HG03108 (cell line): Measurements from ENCODE around the gene UBP1.
A peak's percentile ranks its signal among the peaks of the same experiment; 100 is the strongest.

Experiments used
- ATAC-seq: cut with Tn5 transposase; IDR thresholded peaks from one replicate; pipeline ENCODE4 v1.9.1; 2021; ENCODE audit warnings: moderate library complexity; ENCODE audit not compliant: unreplicated experiment

Gene UBP1

GRCh38 chr3:33392144-33392543 lies 48.1 kb downstream of the UBP1 start:
- no peak for ATAC-seq

GRCh38 chr3:33391255-33391995 lies 48.8 kb downstream of the UBP1 start:
- no peak for ATAC-seq

DNA sequence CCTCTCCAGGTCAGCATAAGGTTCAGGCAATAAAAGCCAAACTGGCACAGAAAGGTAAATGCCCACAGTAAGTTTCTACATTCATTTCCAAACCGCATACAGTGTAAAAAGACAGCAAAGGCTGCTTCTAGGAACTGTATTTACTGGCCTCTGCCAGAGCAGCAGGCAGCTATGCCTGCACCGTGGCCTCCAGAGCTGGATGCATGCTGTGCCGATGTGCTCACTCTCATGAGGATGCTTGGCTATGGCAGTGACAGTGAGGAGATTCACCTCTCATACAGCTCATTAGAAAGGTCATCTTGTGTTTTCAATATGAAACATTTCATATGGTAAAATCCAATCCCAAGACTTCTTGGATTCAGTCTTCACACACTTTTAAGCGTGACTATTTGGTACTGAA lies 50.3 kb downstream of the UBP1 start:
- ATAC-seq: no peak

- ATAC-seq: no peak
These were observed 51.7 kb downstream of the UBP1 start for GRCh38 chr3:33388374-33389100.

DNA sequence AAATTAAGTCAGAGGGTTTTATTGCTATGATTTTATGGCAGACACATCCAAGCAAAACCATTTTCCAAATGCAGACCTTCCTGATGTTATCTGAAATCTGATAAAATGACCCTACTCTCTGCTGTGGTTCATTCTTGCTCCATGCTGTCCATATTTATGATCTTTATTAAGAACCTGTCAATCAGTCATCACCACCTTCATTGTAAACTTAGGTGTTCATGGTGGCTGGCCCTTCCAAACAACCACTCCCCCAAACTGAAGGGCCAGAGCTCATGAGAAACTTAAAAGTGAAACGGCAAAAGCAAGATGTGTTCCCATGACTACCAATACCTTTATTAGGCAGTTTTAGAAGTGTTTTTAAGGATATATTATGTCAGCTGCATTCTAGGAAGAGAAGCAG lies 53.6 kb downstream of the UBP1 start:
- ATAC-seq: no peak

DNA sequence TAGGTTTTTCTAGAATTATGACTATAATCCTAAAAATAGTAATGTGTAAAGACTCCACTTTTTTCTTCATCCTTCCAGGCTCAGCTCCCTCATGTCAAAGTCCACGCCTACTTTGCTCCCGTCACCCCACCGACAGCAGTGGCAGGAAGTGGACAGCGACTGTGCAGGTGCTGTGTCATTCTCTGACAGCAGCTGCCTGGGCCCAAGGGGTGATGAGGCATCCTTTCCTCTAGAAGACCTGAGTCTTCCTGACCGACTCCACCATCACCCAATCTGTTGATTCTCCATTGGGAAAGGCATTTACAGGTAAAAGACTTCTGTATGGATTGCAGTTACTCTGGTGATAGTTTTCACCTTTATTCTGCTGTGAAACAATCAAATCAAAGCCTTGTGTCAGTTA lies 54.8 kb downstream of the UBP1 start:
- ATAC-seq: no peak

- ATAC-seq: no peak
These were observed 56.3 kb downstream of the UBP1 start for GRCh38 chr3:33383951-33384350.

DNA sequence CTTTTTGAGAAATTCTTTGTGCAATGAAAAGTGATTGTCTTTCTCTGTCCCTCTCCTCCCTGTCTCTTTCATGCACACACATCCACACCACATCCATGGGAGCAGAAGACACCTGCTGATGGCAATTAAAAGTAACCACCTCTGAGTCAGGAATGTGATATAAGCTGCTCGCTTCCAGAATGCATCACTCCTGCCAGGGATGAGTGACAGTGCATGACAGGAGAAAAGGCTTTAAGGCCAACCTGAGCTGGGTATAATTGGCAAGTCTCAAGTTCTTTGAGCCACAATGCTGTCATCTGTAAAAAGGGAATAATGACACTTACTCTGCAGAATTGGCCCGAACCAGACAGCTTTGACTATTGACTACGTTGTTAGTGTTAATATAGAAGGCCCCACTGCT lies 59.6 kb downstream of the UBP1 start:
- no peak for ATAC-seq

DNA sequence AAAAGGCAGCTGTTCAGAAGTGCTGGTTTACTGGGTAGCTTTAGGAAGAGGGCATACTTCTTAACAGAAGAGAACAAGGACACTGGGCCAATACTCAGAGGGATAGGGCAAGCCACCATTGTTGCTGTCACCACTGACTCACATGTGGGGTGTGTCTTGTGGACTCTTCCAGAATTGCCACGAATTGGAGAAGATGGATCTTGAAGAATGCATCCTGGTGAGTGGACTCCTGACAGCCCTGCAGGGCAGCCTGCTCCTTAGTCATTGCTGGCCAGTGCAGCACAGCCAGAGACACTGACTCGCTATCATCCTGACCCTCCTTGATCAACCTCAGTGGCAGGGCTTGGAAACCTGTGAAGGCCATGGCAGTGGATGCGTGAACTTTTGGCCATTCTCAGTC lies 62.3 kb downstream of the UBP1 start:
- ATAC-seq: no peak

GRCh38 chr3:33377489-33377888 lies 62.7 kb downstream of the UBP1 start:
- ATAC-seq: no peak

- no peak for ATAC-seq
These were observed 67.1 kb downstream of the UBP1 start for GRCh38 chr3:33373082-33373437.

- ATAC-seq: peak; percentile 74
These were observed 67.8 kb downstream of the UBP1 start for GRCh38 chr3:33372218-33373081.

- no peak for ATAC-seq
These were observed 75.6 kb downstream of the UBP1 start for GRCh38 chr3:33364531-33365128.

GRCh38 chr3:33364060-33364459 lies 76.1 kb downstream of the UBP1 start:
- ATAC-seq: no peak

DNA sequence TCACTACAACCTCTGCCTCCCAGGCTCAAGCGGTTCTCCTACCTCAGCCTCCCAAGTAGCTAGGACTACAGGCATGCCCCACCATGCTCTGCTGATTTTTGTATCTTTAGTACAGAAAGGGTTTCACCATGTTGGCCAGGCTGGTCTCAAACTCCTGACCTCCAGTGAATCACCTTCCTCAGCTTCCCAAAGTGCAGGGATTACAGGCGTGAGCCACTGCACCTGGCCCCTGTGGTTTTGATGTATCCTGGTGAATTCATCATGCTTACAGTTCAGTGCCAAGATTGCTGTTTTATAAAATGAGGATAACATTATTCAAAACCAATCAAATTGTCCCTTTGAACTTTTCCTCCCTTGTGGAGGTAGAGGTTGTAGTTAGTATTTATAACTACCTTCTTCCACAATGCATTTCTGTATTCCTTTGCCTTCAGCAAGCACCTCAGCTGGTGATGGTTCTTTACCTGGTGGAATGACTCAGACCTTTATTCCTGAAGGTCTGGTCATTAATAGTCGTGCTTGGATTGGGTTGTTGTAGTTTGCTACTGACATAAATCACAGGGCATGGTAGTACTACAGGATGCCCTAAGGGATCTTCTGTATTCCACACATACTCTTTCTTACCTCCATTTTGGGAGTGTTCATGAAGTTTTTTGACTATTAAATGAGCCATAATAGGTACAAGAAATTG lies 76.9 kb downstream of the UBP1 start:
- ATAC-seq: no peak

DNA sequence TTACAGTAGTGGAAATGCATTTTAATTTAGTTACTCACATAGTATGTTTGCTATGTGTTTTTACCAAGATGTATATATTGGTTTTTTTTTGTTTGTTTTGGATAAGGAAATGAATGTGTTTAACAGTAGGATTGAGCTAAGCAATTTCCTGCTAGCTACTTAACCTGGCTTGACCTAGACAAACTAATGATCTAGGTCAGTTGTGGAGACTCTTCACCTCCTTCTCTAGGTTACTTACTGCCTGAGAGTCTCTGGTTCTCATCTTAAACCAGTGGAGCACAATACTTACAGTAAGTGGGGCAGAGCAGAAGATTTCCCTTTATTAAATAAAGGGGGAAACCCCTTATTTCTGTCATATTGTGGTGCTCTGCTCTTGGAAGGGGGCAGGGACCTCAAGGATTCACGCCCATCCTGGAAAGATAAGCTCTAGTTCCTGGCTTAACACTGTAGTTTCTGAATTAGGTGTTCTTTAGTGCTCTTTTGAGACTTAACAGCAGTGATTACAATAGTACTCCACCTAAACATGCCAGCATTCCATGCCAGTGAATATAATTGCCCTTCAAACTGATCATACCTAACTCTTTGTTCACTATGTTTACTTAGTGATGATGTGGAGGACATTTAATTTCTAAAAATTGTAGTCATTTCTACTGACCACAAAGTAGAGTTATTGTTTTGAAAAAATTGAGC lies 79.9 kb downstream of the UBP1 start:
- no peak for ATAC-seq

GRCh38 chr3:33358172-33358781 lies 81.9 kb downstream of the UBP1 start:
- ATAC-seq: no peak

DNA sequence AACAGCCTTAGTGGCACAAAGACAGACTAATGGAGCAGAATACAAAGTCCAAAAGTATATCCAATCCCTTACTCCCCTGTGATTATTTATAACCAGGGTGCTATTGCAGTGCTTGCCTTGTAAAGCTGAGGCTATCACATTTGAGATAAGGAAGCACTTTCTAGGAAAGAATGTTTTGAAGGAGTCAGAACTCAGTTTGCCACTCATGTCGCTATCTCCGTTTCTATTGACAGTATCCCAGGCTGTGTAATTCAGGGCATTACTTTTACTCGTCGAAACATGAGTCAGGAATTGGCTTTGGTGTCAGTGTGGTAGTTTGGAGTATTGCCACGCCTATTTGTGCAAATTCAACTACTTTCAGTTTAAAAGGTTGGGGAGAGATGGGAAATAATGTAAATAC lies 84.6 kb downstream of the UBP1 start:
- ATAC-seq: no peak

- no peak for ATAC-seq
These were observed 100.4 kb downstream of the UBP1 start for GRCh38 chr3:33339758-33340157.
